Erythroblast (primary cell): ENCODE measurements around the gene ERO1B.

Experiments used
- GATA1 ChIP-seq: IDR thresholded peaks from 2 replicates; pipeline ENCODE4 v1.6.1; 2011; ENCODE audit warnings: low read depth, mild to moderate bottlenecking, control low read depth, low read length, moderate library complexity
- POLR2A ChIP-seq: IDR thresholded peaks from 2 replicates; pipeline ENCODE4 v1.6.1; 2011; ENCODE audit warnings: mild to moderate bottlenecking, low read length

DNA sequence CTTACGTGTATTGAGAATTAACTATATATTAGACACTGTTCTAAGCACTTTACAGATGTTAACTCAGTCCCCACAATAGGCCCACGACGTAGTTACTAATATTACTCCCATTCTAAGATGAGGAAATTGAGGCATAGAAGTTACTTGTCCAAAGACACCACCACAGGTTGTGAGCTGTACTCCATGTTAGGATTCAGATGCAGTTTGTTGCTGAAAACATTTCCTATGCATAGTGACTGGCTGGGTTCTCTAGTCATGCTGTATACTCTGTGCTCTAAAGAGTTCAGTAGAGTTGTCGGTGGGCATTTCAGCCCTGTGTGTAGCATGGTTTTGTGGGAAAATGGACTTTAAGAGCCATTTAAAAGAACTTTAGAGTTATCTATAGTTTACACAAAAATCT is 74.2 kb downstream of the ERO1B start:
- TF ChIP-seq POLR2A, result no peak
- no peak for TF ChIP-seq GATA1
